GM19099 (cell line): ENCODE data around the gene EOLA1.
"Not testable (repeated sequence)": the region's sequence is repeated elsewhere in the genome, so short reads cannot be mapped to it uniquely, and the experiment has no call there.

Experiments
- POLR2A ChIP-seq: IDR thresholded peaks from 3 replicates; pipeline ENCODE4 v1.6.1; 2011; ENCODE audit warnings: low read depth; ENCODE audit not compliant: insufficient read length; ENCODE audit errors: extremely low read depth

Gene EOLA1

GRCh38 chrX:149541521-149542047, 772 bp downstream of the EOLA1 start:
- TF ChIP-seq POLR2A = no peak

- TF ChIP-seq POLR2A = not testable (repeated sequence)
Measured at GRCh38 chrX:149549701-149550100, 8.9 kb downstream of the EOLA1 start, which contains the start of gene HSFX3. Gene HSFX3 (minus strand): TSS chrX:149549924. CDS start chrX:149549852, 72 bp downstream.

- TF ChIP-seq POLR2A = no peak
Measured at GRCh38 chrX:149563359-149563758, 22.5 kb downstream of the EOLA1 start.

- no peak for TF ChIP-seq POLR2A
Measured at GRCh38 chrX:149567621-149568417, 27.0 kb downstream of the EOLA1 start.

- TF ChIP-seq POLR2A = no peak
Measured at GRCh38 chrX:149568701-149569296, 28.0 kb downstream of the EOLA1 start.

- TF ChIP-seq POLR2A = no peak
Measured at GRCh38 chrX:149569770-149570169, 29.0 kb downstream of the EOLA1 start.

- TF ChIP-seq POLR2A = no peak
Measured at GRCh38 chrX:149570668-149571067, 29.9 kb downstream of the EOLA1 start.

- no peak for TF ChIP-seq POLR2A
Measured at GRCh38 chrX:149571770-149572169, 31.0 kb downstream of the EOLA1 start.

- no peak for TF ChIP-seq POLR2A
Measured at GRCh38 chrX:149572743-149573142, 31.9 kb downstream of the EOLA1 start.

GRCh38 chrX:149587359-149587758, 46.5 kb downstream of the EOLA1 start, which contains the start of gene MAGEA9B:
Gene MAGEA9B (minus strand): TSS chrX:149587459. CDS start chrX:149583179, 4,280 bp downstream.
- not testable (repeated sequence) for TF ChIP-seq POLR2A

GRCh38 chrX:149595214-149595613, 54.4 kb downstream of the EOLA1 start, which contains the start of gene HSFX2:
Gene HSFX2 (minus strand): TSS chrX:149595314. CDS start chrX:149594700, 614 bp downstream.
- TF ChIP-seq POLR2A = not testable (repeated sequence)
